Measurements from ENCODE around the gene ADAM29.
"Not testable (repeated sequence)": the region's sequence is repeated elsewhere in the genome, so short reads cannot be mapped to it uniquely, and the experiment has no call there.

Gene ADAM29

DNA sequence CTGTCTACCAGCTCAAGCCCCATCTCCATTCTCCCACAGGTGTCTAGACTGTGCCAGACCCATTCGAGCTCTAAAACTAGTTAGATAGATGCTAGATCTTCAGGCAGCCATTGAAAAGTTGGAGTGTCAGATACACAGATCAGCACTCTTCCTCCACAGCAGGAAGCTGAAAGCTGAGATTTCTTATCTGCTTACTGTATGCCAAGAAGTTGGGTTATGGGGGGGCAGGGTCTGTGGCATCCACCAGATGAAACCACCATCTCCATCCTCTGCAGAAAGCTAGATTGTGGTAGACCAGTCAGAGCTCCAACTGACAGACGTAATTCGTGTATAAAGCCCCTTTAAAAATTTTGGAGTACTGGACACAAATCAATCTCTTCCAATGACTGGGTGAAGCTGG, 54.8 kb downstream of the ADAM29 start:
- FAIRE-seq: no peak

DNA sequence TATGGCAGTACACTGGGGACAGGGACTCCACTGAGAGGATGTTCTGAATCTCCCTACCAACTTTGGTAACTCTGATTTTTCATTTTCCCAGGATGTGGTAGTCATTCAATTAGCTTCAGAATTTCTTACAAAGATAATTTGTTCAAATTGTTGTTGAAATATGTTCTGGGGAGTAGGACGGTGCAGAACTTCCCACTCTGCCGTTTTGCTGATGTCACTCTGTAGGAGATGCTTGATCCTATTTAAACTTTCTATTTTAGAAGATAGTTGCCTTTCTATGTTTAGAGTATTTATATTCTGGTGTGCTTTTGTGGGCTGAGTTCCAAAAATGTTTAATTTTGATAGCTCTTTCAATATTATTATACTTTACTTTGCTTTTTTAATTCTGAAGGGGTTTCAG, 55.2 kb downstream of the ADAM29 start:
- no peak for FAIRE-seq

DNA sequence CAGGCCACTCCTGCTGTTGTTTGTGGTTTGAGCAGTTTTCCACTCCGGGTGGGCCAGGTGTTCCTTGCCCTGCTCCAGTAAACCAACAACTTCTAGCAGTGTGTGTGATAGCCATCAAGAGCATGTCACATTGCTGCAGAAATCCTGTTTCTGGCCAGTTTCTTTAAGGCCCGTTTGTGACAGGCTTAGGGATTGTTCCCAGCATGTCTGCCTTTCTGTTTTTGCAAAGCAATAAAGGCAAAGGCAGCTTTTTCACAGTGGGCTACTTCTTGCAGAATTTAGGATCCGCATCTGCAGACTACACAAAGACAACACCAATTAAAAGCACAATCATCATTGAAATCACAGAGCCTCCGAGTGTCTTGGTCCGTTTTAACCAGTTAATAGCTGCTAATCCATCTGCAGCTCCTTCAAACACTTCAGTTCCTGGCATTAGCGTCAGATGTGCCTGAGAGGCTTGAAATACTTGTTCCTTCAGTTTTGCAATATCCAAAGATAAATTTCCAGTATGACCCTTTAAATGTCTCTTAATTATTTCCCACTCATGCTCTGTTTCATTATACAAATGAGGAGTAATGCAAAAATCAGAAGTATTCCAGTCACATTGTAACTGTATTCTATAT, 65.1 kb downstream of the ADAM29 start:
- FAIRE-seq: no peak

DNA sequence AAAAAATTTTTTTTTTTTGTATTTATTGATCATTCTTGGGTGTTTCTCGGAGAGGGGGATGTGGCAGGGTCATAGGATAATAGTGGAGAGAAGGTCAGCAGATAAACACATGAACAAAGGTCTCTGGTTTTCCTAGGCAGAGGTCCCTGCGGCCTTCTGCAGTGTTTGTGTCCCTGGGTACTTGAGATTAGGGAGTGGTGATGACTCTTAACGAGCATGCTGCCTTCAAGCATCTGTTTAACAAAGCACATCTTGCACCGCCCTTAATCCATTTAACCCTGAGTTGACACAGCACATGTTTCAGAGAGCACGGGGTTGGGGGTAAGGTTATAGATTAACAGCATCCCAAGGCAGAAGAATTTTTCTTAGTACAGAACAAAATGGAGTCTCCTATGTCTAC, 65.7 kb downstream of the ADAM29 start:
- not testable (repeated sequence) for FAIRE-seq

DNA sequence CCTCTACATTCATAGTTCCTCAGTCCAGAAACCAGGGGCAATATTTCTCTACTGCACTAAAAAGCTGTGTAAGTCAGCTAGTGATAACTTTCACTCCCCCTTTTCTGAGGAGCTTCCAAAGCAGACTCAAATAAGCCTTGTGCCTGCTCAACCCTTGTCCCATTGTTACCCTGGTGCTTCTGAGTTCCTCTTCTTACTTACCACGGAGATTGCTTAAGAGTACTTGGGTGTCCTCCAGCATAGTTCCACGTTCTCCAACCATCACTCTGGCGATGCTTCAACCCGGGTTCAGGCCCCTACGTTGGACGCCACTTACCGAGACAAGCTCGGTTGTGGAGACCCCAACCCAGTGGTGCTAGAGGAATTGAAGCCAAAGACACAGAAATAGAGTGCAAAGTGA, 71.6 kb downstream of the ADAM29 start:
- no peak for FAIRE-seq

GRCh38 chr4:174993916-174994315, 75.8 kb downstream of the ADAM29 start:
- no peak for FAIRE-seq

- FAIRE-seq: no peak
These were observed 77.9 kb downstream of the ADAM29 start for GRCh38 chr4:174996079-174996478.

DNA sequence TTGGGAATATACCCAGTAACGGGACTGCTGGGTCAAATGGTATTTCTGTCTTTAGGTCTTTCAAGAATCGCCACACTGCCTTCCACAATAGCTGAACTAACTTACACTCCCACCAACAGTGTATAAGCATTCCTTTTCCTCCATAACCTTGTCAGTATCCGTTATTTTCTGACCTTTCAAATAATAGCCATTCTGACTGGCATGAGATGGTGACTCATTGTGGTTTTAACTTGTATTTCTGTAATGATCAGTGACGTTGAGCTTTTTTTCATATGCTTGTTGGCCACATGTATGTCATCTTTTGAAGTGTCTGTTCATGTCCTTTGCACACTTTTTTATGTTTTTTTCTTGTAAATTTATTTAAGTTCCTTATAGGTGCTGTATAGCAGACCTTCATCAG, 81.2 kb downstream of the ADAM29 start:
- no peak for FAIRE-seq

DNA sequence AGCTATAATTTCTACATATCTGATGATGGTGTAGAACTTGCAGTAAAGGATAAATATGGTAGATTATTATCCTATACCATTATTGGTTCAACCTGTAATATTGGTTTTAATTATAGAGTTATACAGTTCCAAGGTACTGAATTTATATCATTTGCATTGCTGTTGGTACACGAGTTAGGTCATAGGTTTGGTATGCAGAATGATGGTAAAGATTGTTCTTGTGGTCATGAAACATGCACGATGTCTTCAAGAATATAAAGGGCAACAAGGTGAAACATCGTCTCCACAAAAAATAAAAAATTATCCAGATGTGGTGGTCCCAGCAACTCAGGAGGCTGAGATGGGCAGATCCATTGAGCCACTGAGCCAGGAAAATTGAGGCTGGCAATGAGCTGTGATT, 99.6 kb downstream of the ADAM29 start:
- FAIRE-seq: no peak

DNA sequence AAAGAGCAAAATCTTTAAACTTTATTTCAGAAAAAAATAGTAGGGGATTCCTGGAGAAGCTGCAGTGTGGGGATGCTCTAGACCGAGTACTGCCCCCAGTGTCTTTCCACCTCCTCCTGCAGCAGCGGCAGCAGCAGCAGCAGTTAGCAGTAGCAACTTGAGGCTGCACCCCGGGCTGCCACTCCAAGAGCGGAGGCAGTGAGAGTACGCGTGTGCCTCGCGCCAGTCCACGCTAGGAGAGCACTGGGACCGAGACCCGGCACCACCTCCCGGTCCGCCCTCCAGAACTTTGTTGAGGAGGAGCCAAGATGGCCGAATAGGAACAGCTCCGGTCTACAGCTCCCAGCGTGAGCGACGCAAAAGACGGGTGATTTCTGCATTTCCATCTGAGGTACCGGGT, 101.3 kb downstream of the ADAM29 start:
- FAIRE-seq: not testable (repeated sequence)
